Measurements from ENCODE around the gene SELENOO.

DNA sequence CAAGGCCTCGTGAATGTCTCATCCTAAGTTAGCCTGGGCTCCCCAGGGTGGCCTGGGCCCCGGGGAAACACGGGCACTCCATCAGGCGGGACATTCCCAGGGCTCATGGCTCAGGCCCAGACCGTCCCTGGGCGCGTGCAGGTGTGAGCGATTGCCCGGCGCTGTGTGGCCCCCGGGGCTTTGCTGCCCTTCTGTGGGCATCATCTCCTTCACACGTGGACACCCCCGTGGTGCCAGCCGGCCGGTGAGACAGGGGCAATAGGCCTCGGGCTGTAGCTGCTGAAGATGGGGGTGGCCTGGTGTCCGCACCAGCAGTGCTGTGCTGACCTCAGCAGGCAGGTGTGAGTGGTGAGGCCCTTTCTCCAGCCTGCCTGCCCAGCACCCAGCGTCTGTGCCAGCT is 4.6 kb upstream of the SELENOO start:
- TF ChIP-seq CBFB (CRISPR knock-in tag; IDR thresholded peaks at IDR 0.05; ENCODE audit: low read depth) = no peak
- no peak for TF ChIP-seq JUN (CRISPR knock-in tag; IDR thresholded peaks at IDR 0.05)
- TF ChIP-seq CTCF (IDR thresholded peaks at IDR 0.05) = no peak
- no peak for TF ChIP-seq USF1 (CRISPR knock-in tag; IDR thresholded peaks at IDR 0.05)
- TF ChIP-seq, protein P1, sequence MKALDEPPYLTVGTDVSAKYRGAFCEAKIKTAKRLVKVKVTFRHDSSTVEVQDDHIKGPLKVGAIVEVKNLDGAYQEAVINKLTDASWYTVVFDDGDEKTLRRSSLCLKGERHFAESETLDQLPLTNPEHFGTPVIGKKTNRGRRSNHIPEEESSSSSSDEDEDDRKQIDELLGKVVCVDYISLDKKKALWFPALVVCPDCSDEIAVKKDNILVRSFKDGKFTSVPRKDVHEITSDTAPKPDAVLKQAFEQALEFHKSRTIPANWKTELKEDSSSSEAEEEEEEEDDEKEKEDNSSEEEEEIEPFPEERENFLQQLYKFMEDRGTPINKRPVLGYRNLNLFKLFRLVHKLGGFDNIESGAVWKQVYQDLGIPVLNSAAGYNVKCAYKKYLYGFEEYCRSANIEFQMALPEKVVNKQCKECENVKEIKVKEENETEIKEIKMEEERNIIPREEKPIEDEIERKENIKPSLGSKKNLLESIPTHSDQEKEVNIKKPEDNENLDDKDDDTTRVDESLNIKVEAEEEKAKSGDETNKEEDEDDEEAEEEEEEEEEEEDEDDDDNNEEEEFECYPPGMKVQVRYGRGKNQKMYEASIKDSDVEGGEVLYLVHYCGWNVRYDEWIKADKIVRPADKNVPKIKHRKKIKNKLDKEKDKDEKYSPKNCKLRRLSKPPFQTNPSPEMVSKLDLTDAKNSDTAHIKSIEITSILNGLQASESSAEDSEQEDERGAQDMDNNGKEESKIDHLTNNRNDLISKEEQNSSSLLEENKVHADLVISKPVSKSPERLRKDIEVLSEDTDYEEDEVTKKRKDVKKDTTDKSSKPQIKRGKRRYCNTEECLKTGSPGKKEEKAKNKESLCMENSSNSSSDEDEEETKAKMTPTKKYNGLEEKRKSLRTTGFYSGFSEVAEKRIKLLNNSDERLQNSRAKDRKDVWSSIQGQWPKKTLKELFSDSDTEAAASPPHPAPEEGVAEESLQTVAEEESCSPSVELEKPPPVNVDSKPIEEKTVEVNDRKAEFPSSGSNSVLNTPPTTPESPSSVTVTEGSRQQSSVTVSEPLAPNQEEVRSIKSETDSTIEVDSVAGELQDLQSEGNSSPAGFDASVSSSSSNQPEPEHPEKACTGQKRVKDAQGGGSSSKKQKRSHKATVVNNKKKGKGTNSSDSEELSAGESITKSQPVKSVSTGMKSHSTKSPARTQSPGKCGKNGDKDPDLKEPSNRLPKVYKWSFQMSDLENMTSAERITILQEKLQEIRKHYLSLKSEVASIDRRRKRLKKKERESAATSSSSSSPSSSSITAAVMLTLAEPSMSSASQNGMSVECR (CRISPR knock-in tag; IDR thresholded peaks at IDR 0.05; ENCODE audit: borderline replicate concordance) = no peak
- TF ChIP-seq CDX4 (CRISPR knock-in tag; IDR thresholded peaks at IDR 0.05; ENCODE audit: borderline replicate concordance) = no peak
- TF ChIP-seq RELA (CRISPR knock-in tag; IDR thresholded peaks at IDR 0.05; ENCODE audit: borderline replicate concordance) = no peak
- TF ChIP-seq PRRX2 (CRISPR knock-in tag; IDR thresholded peaks at IDR 0.05) = no peak
- no peak for TF ChIP-seq ESRRA (CRISPR knock-in tag; IDR thresholded peaks at IDR 0.05; ENCODE audit: borderline replicate concordance)
- no peak for TF ChIP-seq KAT7 (CRISPR knock-in tag; IDR thresholded peaks at IDR 0.05; ENCODE audit: borderline replicate concordance)

Measured in WTC11 (cell line).